T-cell (primary cell): ENCODE measurements around the gene EIF1AX. TPM values are rescaled to one million over a fixed set of nuclear protein-coding genes. Genes with fewer than 3 reads are reported as not detected.
"Not testable (repeated sequence)": the region's sequence is repeated elsewhere in the genome, so short reads cannot be mapped to it uniquely, and the experiment has no call there.

Experiments used
- ATAC-seq, 4 experiments: fragments of 200-7000 bp in 3 of 4; fragments of 150-1000 bp in 1 of 4; cut with Tn5 transposase; replicated peaks in 1 of 4; 1 replicate in 3 of 4; 2 replicates in 1 of 4; pipeline ENCODE4 v1.10.0; 2021; ENCODE audit warnings: moderate library complexity in 3 of 4, mild to moderate bottlenecking in 2 of 4, moderate number of reproducible peaks in 1 of 4
- CTCF ChIA-PET, 2 donors: fragments of 300-600 bp; sonication (Branson Sonifier 250); formaldehyde crosslinking; loops; one replicate each; lab custom pipeline; 2022; ENCODE audit warnings: antibody characterized with exemption in 2 of 2; lab: Charles Lee
- POLR2A ChIA-PET, 2 donors: fragments of 300-600 bp; sonication (Branson Sonifier 250); formaldehyde crosslinking; loops; one replicate each; lab custom pipeline; 2022; ENCODE audit warnings: antibody characterized with exemption in 2 of 2; lab: Charles Lee
- DNase-seq, 35 experiments: peaks; one replicate each; pipeline versions ENCODE4 v3.0.0 to v3.0.0-alpha.2; 2013 to 2023
- H3K27ac ChIP-seq: one replicate; pipeline ENCODE4 v1.5.1; 2013; ENCODE audit warnings: low read length
- H3K27me3 ChIP-seq, 2 experiments: replicated peaks in 1 of 2; 1 replicate in 1 of 2; 2 replicates in 1 of 2; pipeline versions ENCODE4 v1.6.1 to v1.7.0; 2013; ENCODE audit warnings: low read length in 1 of 2, mixed read lengths in 1 of 2; ENCODE audit not compliant: control insufficient read depth in 2 of 2, insufficient read depth in 2 of 2; ENCODE audit errors: extremely low read depth in 1 of 2
- H3K36me3 ChIP-seq, 2 donors: 1 replicate in 1 of 2; 2 replicates in 1 of 2; pipeline versions ENCODE4 v1.6.1 to v1.7.0; 2013; ENCODE audit warnings: low read length in 1 of 2; ENCODE audit not compliant: control insufficient read depth in 2 of 2, insufficient read depth in 1 of 2; ENCODE audit errors: extremely low read depth in 1 of 2
- H3K4me1 ChIP-seq, 2 experiments: 1 replicate in 1 of 2; 2 replicates in 1 of 2; pipeline versions ENCODE4 v1.6.1 to v1.7.0; 2013; ENCODE audit warnings: low read length in 2 of 2, mixed read lengths in 1 of 2; ENCODE audit not compliant: insufficient read depth in 2 of 2, control insufficient read depth in 1 of 2; ENCODE audit errors: extremely low read depth in 1 of 2
- H3K4me3 ChIP-seq, 2 donors: 1 replicate in 1 of 2; 2 replicates in 1 of 2; pipeline versions ENCODE4 v1.5.1 to v1.7.0; 2013; ENCODE audit warnings: mild to moderate bottlenecking in 2 of 2, low read length in 1 of 2, moderate library complexity in 1 of 2; ENCODE audit not compliant: control insufficient read depth in 1 of 2; ENCODE audit errors: extremely low read depth in 1 of 2
- H3K9me3 ChIP-seq: 2 replicates; pipeline ENCODE4 v1.7.0; 2013
- H3K27ac Mint-ChIP-seq, 2 donors: one replicate each; pipeline ENCODE4 v1.8.0; 2020 to 2021; ENCODE audit warnings: mild to moderate bottlenecking in 2 of 2, mixed read lengths in 2 of 2
- H3K27me3 Mint-ChIP-seq, 2 donors: one replicate each; pipeline ENCODE4 v1.8.0; 2021 to 2022; ENCODE audit warnings: mixed read lengths in 2 of 2
- H3K36me3 Mint-ChIP-seq: one replicate; pipeline ENCODE4 v1.8.0; 2021; ENCODE audit warnings: mixed read lengths
- H3K4me1 Mint-ChIP-seq, 3 donors: one replicate each; pipeline ENCODE4 v1.8.0; 2020 to 2022; ENCODE audit warnings: mixed read lengths in 3 of 3, mild to moderate bottlenecking in 1 of 3
- H3K4me3 Mint-ChIP-seq, 3 donors: one replicate each; pipeline ENCODE4 v1.8.0; 2020 to 2022; ENCODE audit warnings: mild to moderate bottlenecking in 3 of 3, mixed read lengths in 3 of 3, moderate library complexity in 3 of 3
- H3K9me3 Mint-ChIP-seq, 3 donors: one replicate each; pipeline ENCODE4 v1.8.0; 2020 to 2022; ENCODE audit warnings: mixed read lengths in 3 of 3
- WGBS: methylation state at CpG from one replicate; pipeline ENCODE4 v1.1.5; 2013; ENCODE audit warnings: missing lambda C conversion rate; ENCODE audit not compliant: insufficient coverage; 5-methylcytosine and 5-hydroxymethylcytosine counted together
- total RNA-seq, 35 experiments: library from RNA in 6 of 35; stranded (reverse) in 6 of 35; fragments of 120-200 nt in 1 of 35; gene quantifications; one replicate each; pipeline versions ENCODE4 v1.2.1 to v1.2.4 and lab custom pipeline; 2013 to 2026

The EIF1AX gene
- total RNA-seq, 5 donors from 2014 or later (not counting 1 experiment from before 2014, with no cell fraction given): 39.6 to 81.8 (median 52.6) TPM

DNA sequence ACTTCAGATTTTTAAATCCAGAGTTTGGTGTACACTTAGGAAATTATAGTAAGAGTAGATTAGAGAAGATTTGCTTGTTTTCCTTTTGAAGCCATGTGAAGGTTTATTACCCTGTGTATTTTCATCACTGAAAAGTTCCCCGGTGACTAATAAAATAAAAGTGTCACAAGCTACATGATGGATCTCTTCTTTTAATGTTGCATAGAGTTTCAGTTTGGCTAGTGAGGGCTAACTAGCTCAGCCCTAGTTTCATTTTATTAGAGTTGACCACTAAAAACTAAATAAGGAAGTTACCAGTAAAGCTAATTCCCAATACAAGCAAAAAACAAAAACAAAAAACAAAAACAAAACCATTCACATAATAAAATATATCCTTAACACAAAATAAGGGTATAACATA, 14.8 kb downstream of the EIF1AX start:
- H3K27ac ChIP-seq, POLR2A ChIA-PET, H3K27me3 ChIP-seq, H3K9me3 Mint-ChIP-seq, H3K4me3 ChIP-seq, DNase-seq, H3K9me3 ChIP-seq, H3K27ac Mint-ChIP-seq, H3K4me3 Mint-ChIP-seq, H3K4me1 Mint-ChIP-seq, ATAC-seq, H3K36me3 Mint-ChIP-seq, H3K27me3 Mint-ChIP-seq, CTCF ChIA-PET, H3K4me1 ChIP-seq: not testable (repeated sequence)
- peaks cover 0 to 13% of the 10 kb centered on the region in 2 donors for H3K36me3 ChIP-seq
- no CpG with 5 or more reads among the region's 1 CpG for WGBS

DNA sequence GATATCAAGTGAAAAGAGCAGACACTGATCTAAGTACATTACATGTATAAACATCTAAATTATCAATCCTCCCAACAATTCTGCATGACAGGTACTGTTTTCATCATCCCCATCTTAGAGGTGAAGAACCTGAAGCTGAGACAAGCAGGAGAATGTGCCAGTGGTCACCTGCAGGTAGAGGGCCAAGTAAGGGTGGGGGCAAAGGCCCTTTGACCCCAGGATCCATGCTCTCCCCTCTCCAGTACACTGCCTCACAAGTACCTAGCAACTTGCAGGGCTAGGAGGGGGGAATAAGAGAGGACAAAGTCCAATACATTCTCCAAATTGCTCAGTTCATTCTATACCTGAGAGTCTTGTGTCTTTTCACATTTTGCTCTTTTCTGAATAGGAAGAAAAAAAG, 16.7 kb downstream of the EIF1AX start:
- Mint-ChIP-seq H3K4me3 (no peak overlapping the region), H3K36me3 (no peaks in the 10 kb centered on the region), H3K9me3 (no peaks in the 10 kb centered on the region), H3K27ac (no peak overlapping the region), H3K27me3 (no peaks in the 10 kb centered on the region), H3K4me1 (no peaks in the 10 kb centered on the region)
- no peak overlapping the region for H3K4me3 ChIP-seq
- CTCF ChIA-PET: no interaction called here
- POLR2A ChIA-PET: no interaction called here
- no peaks in the 10 kb centered on the region for H3K36me3 ChIP-seq
- H3K4me1 ChIP-seq: no peaks in the 10 kb centered on the region
- no peak for ATAC-seq
- no peak for DNase-seq
- H3K27me3 ChIP-seq: no peaks in the 10 kb centered on the region
- H3K27ac ChIP-seq: no peak overlapping the region
- H3K9me3 ChIP-seq: no peaks in the 10 kb centered on the region

DNA sequence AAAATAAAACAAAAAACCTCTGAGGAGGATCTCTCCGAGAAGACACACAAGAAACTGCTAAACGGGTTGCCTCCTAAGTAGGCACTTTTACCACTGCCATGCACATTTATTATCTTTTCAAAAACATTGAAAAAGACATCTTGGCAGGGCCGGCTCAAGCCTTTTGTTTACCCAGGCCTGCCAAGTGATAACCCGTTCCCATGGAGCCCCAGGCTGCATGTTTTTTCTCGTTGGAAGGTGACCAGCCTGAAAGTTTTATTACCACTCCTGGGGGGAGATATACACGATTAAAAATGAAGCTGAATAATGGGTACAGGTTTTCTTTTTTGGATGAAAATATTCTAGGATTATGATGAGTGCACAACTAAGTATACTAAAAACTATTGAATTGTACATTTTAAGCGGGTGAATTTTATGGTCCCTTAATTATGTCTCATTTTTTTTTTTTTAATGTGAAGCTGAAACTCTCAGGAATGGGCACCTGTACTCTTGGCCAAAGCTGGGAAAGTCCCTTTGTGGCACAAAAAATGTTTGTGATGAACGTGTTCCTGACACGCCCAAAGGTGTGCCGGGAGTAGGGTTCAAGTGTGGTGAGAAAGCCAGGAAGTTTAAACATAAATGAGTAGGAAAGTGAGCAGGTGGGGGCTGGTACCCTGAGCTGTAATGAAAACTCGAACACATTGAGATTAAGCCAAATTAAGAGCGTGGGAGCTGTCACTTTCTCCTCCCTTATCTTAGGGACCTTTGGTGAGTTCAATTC, 23.4 kb downstream of the EIF1AX start:
- 0% methylated on average over 2 of the region's 12 CpGs for WGBS
- no peak overlapping the region for H3K27ac Mint-ChIP-seq

DNA sequence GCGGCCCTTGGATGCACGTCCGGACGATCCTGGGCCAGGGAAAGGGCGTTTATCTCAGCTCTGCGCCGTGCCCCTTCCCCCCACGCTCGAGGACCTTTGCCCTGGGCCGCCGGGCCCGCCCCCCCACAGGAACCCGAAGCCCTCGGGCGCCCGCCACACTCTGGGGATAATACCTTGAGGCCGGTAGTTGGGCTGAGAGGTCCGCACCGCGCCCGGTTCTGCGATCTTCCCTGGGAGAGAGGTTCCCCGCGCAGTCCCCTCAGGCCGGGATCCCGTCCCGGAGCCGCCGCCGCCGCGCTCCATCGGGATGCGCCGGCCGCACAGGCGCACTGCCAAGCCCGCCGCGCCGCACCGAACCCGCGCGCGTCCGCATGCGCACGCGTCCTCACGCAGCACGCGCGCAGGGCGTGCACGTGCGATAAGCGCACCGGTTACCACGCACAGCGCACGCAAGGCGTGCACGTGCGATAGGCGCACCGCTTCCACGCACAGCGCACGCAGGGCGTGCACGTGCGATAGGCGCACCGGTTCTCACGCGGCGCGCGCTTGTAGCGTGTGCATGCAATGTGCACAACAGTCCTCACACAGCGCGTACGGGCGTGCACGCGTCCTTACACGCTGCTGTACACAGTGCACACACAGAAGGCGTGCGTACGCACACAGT, 24.9 kb downstream of the EIF1AX start, which contains the start of gene MAP7D2:
TSS of gene MAP7D2 (minus strand) at position 331 of the 664 bp plus-strand sequence. CDS start at position 303, 28 bp downstream.
- 14% methylated on average over 35 of the region's 91 CpGs for WGBS
- Histone ChIP-seq H3K27me3 (peaks cover 3 to 21% of the 10 kb centered on the region in 2 experiments), H3K27ac (no peak within 1 kb of the TSS), H3K36me3 (no peaks in the 10 kb centered on the region), H3K4me3 (peak within 1 kb of the TSS in 1 of 2 donors; percentile 23), H3K4me1 (peaks cover 0 to 9% of the 10 kb centered on the region in 2 experiments), H3K9me3 (no peaks in the 10 kb centered on the region)
- ATAC-seq: peak in 1 of 4 experiments; percentile 44
- H3K27me3 Mint-ChIP-seq: peaks cover 13 to 19% of the 10 kb centered on the region in 2 donors
- peak within 1 kb of the TSS in 1 of 3 donors; percentile 38 for H3K4me3 Mint-ChIP-seq
- POLR2A ChIA-PET: no interaction called here
- H3K27ac Mint-ChIP-seq: no peak within 1 kb of the TSS
- no peaks in the 10 kb centered on the region for H3K36me3 Mint-ChIP-seq
- H3K9me3 Mint-ChIP-seq: no peaks in the 10 kb centered on the region
- H3K4me1 Mint-ChIP-seq: peaks cover 9 to 19% (median 9%) of the 10 kb centered on the region in 3 donors
- CTCF ChIA-PET: no interaction called here
- no peak for DNase-seq

More for the DNA sequence above, 23.4 kb downstream of the EIF1AX start:
- H3K4me1 Mint-ChIP-seq: peaks cover 9 to 19% (median 9%) of the 10 kb centered on the region in 3 donors
- no peak overlapping the region for H3K4me3 Mint-ChIP-seq
- H3K9me3 ChIP-seq: no peaks in the 10 kb centered on the region
- no peaks in the 10 kb centered on the region for H3K36me3 Mint-ChIP-seq
- ChIA-PET CTCF (interaction anchor here in 1 of 2 donors (0.5 kb wide), 1 partner anchor 636 kb away, joined by 3 read pairs; no protein-coding TSS in a partner anchor), POLR2A (interaction anchor here in 1 of 2 donors (0.6 kb wide), 1 partner anchor 40 kb away, joined by 4 read pairs; no protein-coding TSS in a partner anchor)
- H3K27me3 ChIP-seq: peaks cover 3 to 21% of the 10 kb centered on the region in 2 experiments
- no peaks in the 10 kb centered on the region for H3K36me3 ChIP-seq
- H3K4me3 ChIP-seq: no peak overlapping the region
- H3K27ac ChIP-seq: no peak overlapping the region
- peaks cover 0 to 9% of the 10 kb centered on the region in 2 experiments for H3K4me1 ChIP-seq
- no peak for ATAC-seq
- H3K9me3 Mint-ChIP-seq: no peaks in the 10 kb centered on the region
- no peak for DNase-seq
- peaks cover 13 to 19% of the 10 kb centered on the region in 2 donors for H3K27me3 Mint-ChIP-seq

DNA sequence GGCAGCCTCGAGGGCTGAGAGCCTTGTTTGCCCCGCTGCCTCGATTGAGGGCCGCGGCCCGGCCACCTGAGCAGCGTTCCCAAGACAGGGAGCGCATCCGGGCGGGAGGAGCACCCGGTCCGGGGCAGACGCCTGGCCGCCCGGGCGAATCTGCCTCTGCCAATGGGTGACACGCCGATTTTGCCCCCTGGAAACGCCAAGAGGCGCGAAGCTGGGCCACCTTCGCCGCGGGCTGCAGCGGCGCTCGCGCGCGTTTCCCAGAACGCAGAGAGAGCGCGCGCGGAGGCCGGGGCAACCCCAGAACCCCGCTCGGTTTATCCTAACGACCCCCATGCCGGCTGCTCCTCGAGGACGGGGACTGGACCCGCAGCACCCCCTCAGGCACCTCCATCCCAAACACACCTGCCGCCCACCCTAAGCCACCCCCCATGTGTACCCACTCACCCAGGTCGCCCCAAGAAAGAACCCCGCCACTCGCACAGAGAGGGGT, 25.5 kb downstream of the EIF1AX start:
- 19% methylated on average over 32 of the region's 47 CpGs for WGBS
- Mint-ChIP-seq H3K4me3 (peak overlapping the region in 1 of 3 donors; percentile 38), H3K4me1 (peaks cover 9 to 19% (median 9%) of the 10 kb centered on the region in 3 donors), H3K9me3 (no peaks in the 10 kb centered on the region), H3K36me3 (no peaks in the 10 kb centered on the region), H3K27me3 (peaks cover 13 to 19% of the 10 kb centered on the region in 2 donors), H3K27ac (no peak overlapping the region)
- no peak overlapping the region for H3K27ac ChIP-seq
- ATAC-seq (peak in 1 of 4 experiments; percentile 20), DNase-seq (no peak)
- no peaks in the 10 kb centered on the region for H3K9me3 ChIP-seq
- H3K4me3 ChIP-seq: no peak overlapping the region
- POLR2A ChIA-PET: no interaction called here
- H3K4me1 ChIP-seq: peaks cover 0 to 9% of the 10 kb centered on the region in 2 experiments
- CTCF ChIA-PET: no interaction called here
- no peaks in the 10 kb centered on the region for H3K36me3 ChIP-seq
- H3K27me3 ChIP-seq: peaks cover 3 to 21% of the 10 kb centered on the region in 2 experiments

DNA sequence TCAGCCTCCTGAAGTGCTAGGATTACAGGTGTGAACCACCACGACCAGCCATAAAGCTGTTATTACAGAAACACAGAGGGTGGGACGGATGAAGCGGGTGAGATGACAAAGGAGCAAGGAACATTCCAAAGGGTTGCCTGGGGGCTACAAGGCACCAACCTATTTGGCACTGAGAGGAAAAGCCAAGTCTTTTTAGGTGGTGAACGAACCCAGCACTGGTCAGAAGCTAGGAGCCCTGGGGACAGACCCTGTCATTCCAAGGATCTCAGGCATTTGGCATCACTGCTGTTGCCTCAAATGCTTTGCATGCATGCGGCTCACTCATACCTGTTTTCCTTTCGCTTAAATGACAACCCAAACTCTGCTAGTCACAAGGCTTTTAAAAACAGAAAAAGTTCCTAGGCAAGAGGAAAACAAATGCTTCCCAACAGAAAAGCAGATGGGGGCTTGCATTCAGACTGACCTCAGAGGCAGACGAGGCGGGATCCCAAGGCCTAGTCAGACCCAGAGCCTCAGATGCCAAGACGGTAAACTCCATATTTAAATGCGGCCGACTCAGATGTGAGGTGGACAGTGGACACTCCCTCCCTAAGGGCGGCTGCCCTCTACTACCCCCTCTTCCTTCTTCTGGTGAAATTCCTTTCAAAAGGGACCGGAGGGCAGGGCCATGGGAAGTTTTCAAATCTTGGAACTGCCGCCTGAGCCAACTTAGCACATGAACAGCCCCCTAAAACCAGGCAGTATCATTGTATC, 29.4 kb downstream of the EIF1AX start:
- no peaks in the 10 kb centered on the region for H3K36me3 Mint-ChIP-seq
- peaks cover 13 to 19% of the 10 kb centered on the region in 2 donors for H3K27me3 Mint-ChIP-seq
- CTCF ChIA-PET: no interaction called here
- no peaks in the 10 kb centered on the region for H3K9me3 ChIP-seq
- H3K27ac ChIP-seq: no peak overlapping the region
- POLR2A ChIA-PET: interaction anchor here in 1 of 2 donors (0.6 kb wide), 1 partner anchor 66 kb away, joined by 11 read pairs; no protein-coding TSS in a partner anchor
- H3K27me3 ChIP-seq: peaks cover 2 to 12% of the 10 kb centered on the region in 2 experiments
- no peaks in the 10 kb centered on the region for H3K36me3 ChIP-seq
- H3K4me3 Mint-ChIP-seq: no peak overlapping the region
- H3K27ac Mint-ChIP-seq: no peak overlapping the region
- H3K4me3 ChIP-seq: no peak overlapping the region
- DNase-seq (no peak), ATAC-seq (no peak)
- H3K4me1 Mint-ChIP-seq: peaks cover 2 to 14% (median 5%) of the 10 kb centered on the region in 3 donors
- H3K4me1 ChIP-seq: peaks cover 0 to 9% of the 10 kb centered on the region in 2 experiments
- H3K9me3 Mint-ChIP-seq: no peaks in the 10 kb centered on the region
- WGBS: 73% methylated on average over 2 of the region's 14 CpGs
